UCSD-AML1 (cell line): ENCODE results near the gene IGLON5.

Experiments
- DNase-seq: peaks from one replicate; lab custom pipeline; 2025; ENCODE audit not compliant: unreplicated experiment; lab: John Stamatoyannopoulos, UW

Gene IGLON5

DNA sequence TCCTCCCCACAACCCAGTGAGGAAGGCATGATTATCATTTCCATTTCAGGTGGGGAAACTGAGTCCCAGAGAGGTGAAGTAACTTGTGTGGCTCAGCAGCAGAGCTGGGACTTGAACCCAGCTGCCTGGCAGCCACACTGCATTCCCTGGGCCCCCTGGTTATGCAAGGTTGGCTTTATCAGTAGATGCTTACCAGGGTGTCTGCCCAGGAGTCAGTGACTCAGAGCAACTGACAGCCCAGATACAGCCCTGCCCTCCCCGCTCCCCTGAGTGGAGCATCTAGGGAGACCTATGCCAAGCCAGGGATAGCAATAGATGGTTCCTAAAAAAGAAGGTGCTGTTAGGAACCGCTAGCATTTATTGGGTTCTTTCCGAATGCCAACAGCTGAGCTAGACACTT is 5.9 kb downstream of the IGLON5 start:
- no peak for DNase-seq

DNA sequence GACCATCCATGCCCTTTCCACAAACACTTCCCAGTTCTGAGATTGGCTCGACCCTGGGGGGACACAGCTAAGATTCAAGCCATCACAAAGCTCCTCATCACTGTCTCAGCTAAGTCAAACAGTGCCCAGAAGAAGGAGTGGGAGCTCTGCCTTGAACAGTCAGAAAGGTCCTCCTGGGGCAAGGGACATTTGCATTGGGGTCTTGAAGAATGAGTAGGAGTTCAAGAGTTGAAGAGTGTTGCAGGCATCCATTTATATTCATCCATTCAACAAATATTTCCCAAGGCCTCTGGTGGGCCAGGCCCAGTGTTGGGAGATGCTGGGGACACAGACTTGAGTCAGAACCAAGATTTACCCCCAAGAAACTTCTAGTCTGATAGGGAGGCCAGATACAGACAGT is 6.5 kb downstream of the IGLON5 start:
- DNase-seq: no peak

- no peak for DNase-seq
These were observed 7.5 kb downstream of the IGLON5 start for GRCh38 chr19:51318687-51319648.

- no peak for DNase-seq
These were observed 8.3 kb downstream of the IGLON5 start for GRCh38 chr19:51319649-51320279.

DNA sequence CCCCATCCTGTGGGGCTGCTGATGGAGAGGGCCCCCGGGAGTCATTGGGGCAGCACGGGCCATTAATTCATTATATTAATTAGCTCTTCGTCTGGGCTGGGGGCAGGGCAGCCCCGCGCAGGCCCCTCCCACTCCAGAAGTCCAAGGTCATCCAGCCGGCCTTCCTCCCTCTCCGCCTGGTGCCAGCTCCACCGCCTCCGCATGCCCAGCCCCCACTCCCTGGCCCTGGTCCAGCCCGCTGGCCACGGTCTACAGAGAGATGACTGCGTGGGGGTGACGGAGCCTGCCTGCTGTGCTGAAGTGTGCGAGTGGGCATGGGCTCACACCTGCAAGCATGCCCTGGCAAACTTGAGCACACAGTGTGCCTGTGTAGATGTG is 8.8 kb downstream of the IGLON5 start:
- DNase-seq: no peak

DNA sequence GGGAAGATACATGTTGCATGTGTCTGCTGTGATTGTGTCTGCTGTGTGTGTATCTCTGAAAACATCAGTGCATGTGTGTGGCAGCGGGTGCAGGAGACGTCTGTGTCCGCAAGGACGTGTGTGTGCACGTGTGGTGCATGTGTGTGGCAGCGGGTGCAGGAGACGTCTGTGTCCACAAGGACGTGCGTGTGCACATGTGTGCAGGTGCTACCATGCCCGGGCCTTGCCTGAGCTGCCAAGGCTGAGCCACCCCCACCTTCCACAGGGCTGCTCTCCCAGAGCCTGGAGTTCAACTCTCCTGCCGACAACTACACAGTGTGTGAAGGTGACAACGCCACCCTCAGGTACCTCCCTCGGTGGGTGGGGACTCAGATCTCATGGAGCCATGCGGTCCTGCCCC is 10.4 kb downstream of the IGLON5 start:
- DNase-seq: no peak

GRCh38 chr19:51323481-51324166 is 12.2 kb downstream of the IGLON5 start:
- DNase-seq: no peak

GRCh38 chr19:51324167-51324481 is 12.7 kb downstream of the IGLON5 start:
- no peak for DNase-seq

- no peak for DNase-seq
These were observed 13.9 kb downstream of the IGLON5 start for GRCh38 chr19:51325161-51325976.

DNA sequence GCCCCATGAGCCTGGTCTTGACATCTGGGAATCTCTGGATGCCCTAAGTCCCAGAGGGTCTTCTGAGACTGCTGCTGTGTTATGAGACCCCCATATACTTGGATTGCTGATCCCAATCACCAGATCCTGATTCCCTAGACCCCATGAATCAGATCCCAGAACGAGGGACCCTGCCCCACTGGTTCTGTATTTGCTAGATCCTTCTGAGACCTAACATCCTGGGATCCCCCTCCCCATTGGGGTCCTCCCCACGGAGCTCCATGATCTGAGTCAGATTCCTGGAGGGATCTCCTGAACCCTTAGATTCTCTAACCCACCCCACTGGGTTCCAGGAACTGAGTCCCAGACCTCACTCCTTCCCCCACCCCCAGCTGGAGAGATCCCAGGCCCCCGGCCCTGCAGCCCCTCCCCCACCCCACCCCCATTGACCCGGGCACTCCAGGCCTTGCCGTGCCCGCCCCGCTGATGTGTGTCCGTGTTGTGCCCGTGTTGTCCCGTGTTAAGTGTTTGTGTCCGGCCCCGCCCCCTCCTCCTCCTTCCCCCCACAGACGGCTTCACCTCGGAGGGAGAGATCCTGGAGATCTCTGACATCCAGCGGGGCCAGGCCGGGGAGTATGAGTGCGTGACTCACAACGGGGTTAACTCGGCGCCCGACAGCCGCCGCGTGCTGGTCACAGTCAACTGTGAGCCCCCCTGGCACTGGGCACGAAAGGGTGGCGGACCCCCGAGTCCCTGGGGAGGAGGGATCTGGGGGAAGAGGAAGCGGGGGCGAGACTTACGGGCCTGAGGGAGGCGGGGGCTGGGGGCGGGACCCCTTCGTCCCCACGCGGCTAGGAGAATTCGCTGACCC is 15.0 kb downstream of the IGLON5 start:
- no peak for DNase-seq

DNA sequence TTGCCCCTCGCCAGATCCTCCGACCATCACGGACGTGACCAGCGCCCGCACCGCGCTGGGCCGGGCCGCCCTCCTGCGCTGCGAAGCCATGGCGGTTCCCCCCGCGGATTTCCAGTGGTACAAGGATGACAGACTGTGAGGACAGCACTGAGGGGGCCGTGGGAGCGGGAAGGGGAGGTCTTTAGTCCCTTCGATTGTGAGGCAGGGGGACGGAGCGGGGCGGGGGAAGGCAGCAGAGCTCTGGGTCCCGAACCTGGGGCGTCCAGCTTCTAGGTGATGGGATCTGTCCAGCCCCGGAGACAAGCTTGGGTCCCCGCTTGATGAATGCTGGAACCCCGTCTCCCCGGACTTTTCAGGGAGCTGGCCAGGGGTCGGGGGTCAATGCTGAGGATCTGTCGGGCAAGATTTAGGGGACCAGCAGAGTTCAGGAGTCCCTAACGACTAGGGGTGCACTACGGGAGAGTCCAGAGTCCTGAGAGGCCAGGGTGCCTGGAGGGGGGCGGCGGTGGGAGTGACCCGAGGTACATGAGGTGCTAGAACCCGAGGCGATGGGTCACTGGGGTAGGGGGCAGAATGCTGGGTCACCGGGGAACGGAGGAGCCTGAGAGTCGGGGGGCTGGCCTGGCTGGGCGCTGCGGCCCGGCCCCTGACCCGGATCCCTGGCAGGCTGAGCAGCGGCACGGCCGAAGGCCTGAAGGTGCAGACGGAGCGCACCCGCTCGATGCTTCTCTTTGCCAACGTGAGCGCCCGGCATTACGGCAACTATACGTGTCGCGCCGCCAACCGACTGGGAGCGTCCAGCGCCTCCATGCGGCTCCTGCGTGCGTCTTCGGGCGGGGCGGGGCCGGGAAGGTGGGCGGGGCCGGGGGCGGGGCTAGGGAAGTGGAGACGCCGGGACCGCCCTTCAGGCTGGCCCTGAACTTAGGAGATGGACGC is 15.9 kb downstream of the IGLON5 start:
- peak; percentile 68 for DNase-seq

GRCh38 chr19:51329411-51329810 is 18.0 kb downstream of the IGLON5 start:
- DNase-seq: no peak

- no peak for DNase-seq
These were observed 18.9 kb downstream of the IGLON5 start for GRCh38 chr19:51330366-51330765.

GRCh38 chr19:51331193-51331592 is 19.7 kb downstream of the IGLON5 start:
- no peak for DNase-seq

DNA sequence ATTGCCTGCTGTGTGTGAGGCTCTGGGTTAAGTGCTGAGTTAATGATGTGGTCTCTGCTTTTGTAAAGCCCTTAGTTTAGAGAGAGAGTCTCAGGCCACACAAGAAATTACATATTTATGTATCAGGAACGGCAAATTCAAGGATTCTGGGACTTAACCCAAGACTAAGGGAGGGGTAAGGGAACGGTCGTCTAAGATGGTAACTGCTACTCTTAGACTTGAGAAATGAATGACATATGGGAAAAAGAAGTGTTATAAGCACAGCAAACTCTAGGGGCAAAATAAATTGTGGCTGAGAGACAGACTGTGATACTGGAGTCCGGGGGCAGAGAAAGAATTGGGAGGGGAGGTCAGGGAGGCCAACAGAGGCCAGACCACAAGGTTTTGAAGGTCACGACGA is 20.3 kb downstream of the IGLON5 start:
- no peak for DNase-seq

DNA sequence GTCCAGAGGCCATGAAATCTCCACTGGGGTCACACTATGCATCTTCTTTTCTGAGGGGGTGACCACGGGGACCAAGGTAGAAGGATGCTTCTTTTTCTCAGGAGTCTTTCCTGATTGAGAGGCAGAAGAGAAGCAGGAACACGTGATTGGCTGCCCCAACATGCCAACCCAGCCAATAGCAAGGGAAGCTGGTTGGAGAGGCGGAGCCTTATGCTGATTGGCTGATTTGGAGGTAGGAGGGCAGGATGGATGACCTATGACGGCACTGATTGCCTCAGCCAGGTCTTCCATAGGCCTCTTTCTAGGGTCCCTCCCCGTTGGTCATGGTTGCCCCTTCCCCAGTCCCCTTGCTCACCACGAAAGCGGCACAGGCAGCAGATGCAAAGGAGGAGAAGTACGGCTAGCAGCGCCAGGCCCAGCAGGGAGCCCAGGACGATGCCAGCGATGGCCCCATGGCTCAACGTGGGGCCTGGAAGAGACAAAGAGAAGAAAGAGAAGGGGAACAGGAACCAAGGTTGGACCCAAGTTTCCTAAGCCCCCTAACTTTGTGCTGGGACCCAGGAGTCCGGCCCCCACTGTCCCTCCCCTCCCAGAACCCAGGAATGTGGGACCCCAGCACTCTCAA is 22.5 kb downstream of the IGLON5 start:
- DNase-seq: no peak

GRCh38 chr19:51337141-51337860 is 25.9 kb downstream of the IGLON5 start:
- DNase-seq: no peak
